Neural progenitor cell (in vitro differentiated cells): Measurements from ENCODE around the gene TGM3. TPM values are rescaled to one million over a fixed set of nuclear protein-coding genes. Genes with fewer than 3 reads are reported as not detected.

ENCODE experiments used
- DNase-seq: peaks from one replicate; pipeline ENCODE4 v3.0.0-alpha.2; 2016; ENCODE audit warnings: low spot score
- H2AFZ ChIP-seq: fragments of 200-600 bp; sonication (generic); replicated peaks from 2 replicates; pipeline ENCODE4 v1.6.1; 2016; ENCODE audit warnings: antibody characterized with exemption
- H3F3A ChIP-seq: fragments of 200-600 bp; sonication (generic); 2 replicates; pipeline ENCODE4 v1.6.1; 2016; ENCODE audit warnings: antibody characterized with exemption, low read depth
- H3K27ac ChIP-seq: fragments of 200-600 bp; sonication (generic); 2 replicates; pipeline ENCODE4 v1.5.1; 2016; ENCODE audit warnings: mild to moderate bottlenecking
- H3K27me3 ChIP-seq: fragments of 200-600 bp; sonication (generic); 2 replicates; pipeline ENCODE4 v1.6.1; 2016; ENCODE audit warnings: mild to moderate bottlenecking, moderate library complexity
- H3K36me3 ChIP-seq: fragments of 200-600 bp; sonication (generic); 2 replicates; pipeline ENCODE4 v1.5.1; 2016
- H3K4me1 ChIP-seq: fragments of 200-600 bp; sonication (generic); 2 replicates; pipeline ENCODE4 v1.6.1; 2016; ENCODE audit warnings: mixed run types
- H3K4me2 ChIP-seq: fragments of 200-600 bp; sonication (generic); 2 replicates; pipeline ENCODE4 v1.6.1; 2016
- H3K4me3 ChIP-seq: fragments of 200-600 bp; sonication (generic); 2 replicates; pipeline ENCODE4 v1.5.1; 2016
- H3K79me2 ChIP-seq: fragments of 200-600 bp; sonication (generic); 2 replicates; pipeline ENCODE4 v1.6.1; 2016; ENCODE audit warnings: low read depth
- H3K9ac ChIP-seq: fragments of 200-600 bp; sonication (generic); 2 replicates; pipeline ENCODE4 v1.6.1; 2016
- H3K9me3 ChIP-seq: fragments of 200-600 bp; sonication (generic); 2 replicates; pipeline ENCODE4 v1.5.1; 2016; ENCODE audit warnings: low read depth
- H4K20me1 ChIP-seq: fragments of 200-600 bp; sonication (generic); 2 replicates; pipeline ENCODE4 v1.6.1; 2016; ENCODE audit warnings: low read depth
- H3K27ac Mint-ChIP-seq: 3 replicates; pipeline ENCODE4 v1.8.0; 2021; ENCODE audit warnings: mixed read lengths
- H3K27me3 Mint-ChIP-seq: 2 replicates; pipeline ENCODE4 v1.8.0; 2022; ENCODE audit warnings: low read depth, mild to moderate bottlenecking, inconsistent platforms, moderate library complexity, mixed read lengths; ENCODE audit not compliant: insufficient read depth
- H3K36me3 Mint-ChIP-seq: 3 replicates; pipeline ENCODE4 v1.8.0; 2021; ENCODE audit warnings: mixed read lengths
- H3K4me1 Mint-ChIP-seq: 3 replicates; pipeline ENCODE4 v1.8.0; 2021; ENCODE audit warnings: mixed read lengths
- H3K4me3 Mint-ChIP-seq: 3 replicates; pipeline ENCODE4 v1.8.0; 2021; ENCODE audit warnings: mild to moderate bottlenecking, moderate library complexity, mixed read lengths
- H3K9me3 Mint-ChIP-seq: 3 replicates; pipeline ENCODE4 v1.8.0; 2020; ENCODE audit warnings: mixed read lengths
- EZH2 ChIP-seq: fragments of 200-600 bp; sonication (generic); IDR thresholded peaks from 2 replicates; pipeline ENCODE4 v1.6.1; 2017; ENCODE audit warnings: antibody characterized with exemption, mild to moderate bottlenecking, moderate library complexity
- EZH2phosphoT487 ChIP-seq: fragments of 200-600 bp; sonication (generic); IDR thresholded peaks from 2 replicates; pipeline ENCODE4 v1.6.1; 2017; ENCODE audit warnings: antibody characterized with exemption
- total RNA-seq: library from RNA; depleted of rRNA; stranded (reverse); fragments of >200 nt; gene quantifications from 2 replicates; pipeline ENCODE4 v1.2.3, GENCODE V29; 2015; ENCODE audit warnings: low replicate concordance
- TF ChIP-seq, protein P1 (sequence below): fragments of 200-600 bp; sonication (generic); IDR thresholded peaks from 2 replicates; pipeline ENCODE4 v1.5.1; 2017; ENCODE audit warnings: antibody characterized with exemption, mild to moderate bottlenecking

Gene TGM3
- total RNA-seq, 1 donor from 2014 or later, result not detected

GRCh38 chr20:2379511-2380229, 83.9 kb downstream of the TGM3 start:
- Histone ChIP-seq H3K36me3 (no peaks in the 10 kb centered on the region), H3K9me3 (no peaks in the 10 kb centered on the region), H3K27me3 (no peaks in the 10 kb centered on the region), H3K9ac (no peak overlapping the region), H3K4me3 (no peak overlapping the region), H3K4me1 (no peaks in the 10 kb centered on the region), H3K79me2 (no peaks in the 10 kb centered on the region), H3K27ac (no peak overlapping the region), H2AFZ (no peak overlapping the region), H4K20me1 (no peaks in the 10 kb centered on the region), H3F3A (no peaks in the 10 kb centered on the region), H3K4me2 (no peak overlapping the region)
- no peak overlapping the region for H3K27ac Mint-ChIP-seq
- H3K36me3 Mint-ChIP-seq, result no peaks in the 10 kb centered on the region
- H3K4me3 Mint-ChIP-seq, result no peak overlapping the region
- TF ChIP-seq, protein P1, sequence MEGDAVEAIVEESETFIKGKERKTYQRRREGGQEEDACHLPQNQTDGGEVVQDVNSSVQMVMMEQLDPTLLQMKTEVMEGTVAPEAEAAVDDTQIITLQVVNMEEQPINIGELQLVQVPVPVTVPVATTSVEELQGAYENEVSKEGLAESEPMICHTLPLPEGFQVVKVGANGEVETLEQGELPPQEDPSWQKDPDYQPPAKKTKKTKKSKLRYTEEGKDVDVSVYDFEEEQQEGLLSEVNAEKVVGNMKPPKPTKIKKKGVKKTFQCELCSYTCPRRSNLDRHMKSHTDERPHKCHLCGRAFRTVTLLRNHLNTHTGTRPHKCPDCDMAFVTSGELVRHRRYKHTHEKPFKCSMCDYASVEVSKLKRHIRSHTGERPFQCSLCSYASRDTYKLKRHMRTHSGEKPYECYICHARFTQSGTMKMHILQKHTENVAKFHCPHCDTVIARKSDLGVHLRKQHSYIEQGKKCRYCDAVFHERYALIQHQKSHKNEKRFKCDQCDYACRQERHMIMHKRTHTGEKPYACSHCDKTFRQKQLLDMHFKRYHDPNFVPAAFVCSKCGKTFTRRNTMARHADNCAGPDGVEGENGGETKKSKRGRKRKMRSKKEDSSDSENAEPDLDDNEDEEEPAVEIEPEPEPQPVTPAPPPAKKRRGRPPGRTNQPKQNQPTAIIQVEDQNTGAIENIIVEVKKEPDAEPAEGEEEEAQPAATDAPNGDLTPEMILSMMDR, result no peak
- no peak for TF ChIP-seq EZH2phosphoT487
- TF ChIP-seq EZH2, result no peak
- H3K4me1 Mint-ChIP-seq, result no peaks in the 10 kb centered on the region
- peaks cover 2% of the 10 kb centered on the region for H3K9me3 Mint-ChIP-seq
- H3K27me3 Mint-ChIP-seq, result peaks cover 4% of the 10 kb centered on the region
- DNase-seq, result no peak

DNA sequence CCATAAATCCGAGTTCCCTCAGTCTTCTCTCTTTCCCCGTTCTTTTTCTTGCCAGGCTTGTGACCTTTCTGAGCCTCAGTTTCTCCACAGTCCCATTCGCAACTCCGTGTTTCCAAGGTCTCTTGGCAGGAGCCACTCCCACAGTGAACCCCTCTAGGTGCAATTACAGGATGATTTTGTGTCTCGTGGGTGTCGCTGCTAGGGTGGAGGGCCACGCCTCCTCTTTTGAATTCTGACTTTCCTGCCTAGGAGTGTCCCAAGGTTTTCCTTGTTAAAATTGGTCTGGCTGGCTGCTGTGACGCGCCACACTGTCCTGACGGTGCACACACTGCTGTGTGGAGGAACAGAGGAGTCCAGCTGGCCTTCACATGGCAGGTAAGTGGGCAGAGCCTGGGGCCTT, 84.8 kb downstream of the TGM3 start, which contains the start of gene TGM6:
TSS of gene TGM6 (plus strand) at position 301 of the 400 bp plus-strand sequence. CDS start at position 369, 68 bp downstream.
- TF ChIP-seq, protein P1, result no peak
- no peak for TF ChIP-seq EZH2
- TF ChIP-seq EZH2phosphoT487, result no peak
- Mint-ChIP-seq H3K9me3 (peaks cover 2% of the 10 kb centered on the region), H3K27ac (peak within 1 kb of the TSS; percentile 48), H3K4me1 (no peaks in the 10 kb centered on the region), H3K27me3 (peaks cover 4% of the 10 kb centered on the region), H3K36me3 (no peaks in the 10 kb centered on the region), H3K4me3 (peak within 1 kb of the TSS; percentile 8)
- no peaks in the 10 kb centered on the region for H3K4me1 ChIP-seq
- DNase-seq, result no peak
- no peak within 1 kb of the TSS for H3K27ac ChIP-seq
- H3F3A ChIP-seq, result no peaks in the 10 kb centered on the region
- H2AFZ ChIP-seq, result no peak within 1 kb of the TSS
- no peaks in the 10 kb centered on the region for H3K9me3 ChIP-seq
- H3K4me3 ChIP-seq, result no peak within 1 kb of the TSS
- no peaks in the 10 kb centered on the region for H3K79me2 ChIP-seq
- H3K4me2 ChIP-seq, result no peak within 1 kb of the TSS
- H3K9ac ChIP-seq, result no peak within 1 kb of the TSS
- no peaks in the 10 kb centered on the region for H3K27me3 ChIP-seq
- H3K36me3 ChIP-seq, result no peaks in the 10 kb centered on the region
- H4K20me1 ChIP-seq, result no peaks in the 10 kb centered on the region

DNA sequence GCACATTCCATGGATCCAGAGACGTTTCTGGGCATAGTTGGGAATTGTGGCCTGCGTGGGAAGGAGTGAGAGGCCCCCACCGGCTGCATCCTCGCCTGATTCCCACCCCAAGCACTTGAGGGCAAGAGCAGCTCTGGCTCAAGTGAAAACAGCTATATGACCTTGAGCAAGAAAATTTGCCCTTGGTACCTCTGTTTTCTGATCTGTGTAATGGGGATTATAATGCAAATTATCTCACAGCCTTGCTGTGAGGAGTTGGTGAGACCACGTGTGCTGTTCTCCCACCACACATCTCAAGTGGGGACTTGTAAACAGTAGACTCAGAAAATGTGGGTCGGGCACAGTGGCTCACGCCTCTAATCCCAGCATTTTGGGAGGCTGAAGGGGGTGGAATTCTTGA, 85.5 kb downstream of the TGM3 start:
- no peak overlapping the region for H3K4me3 Mint-ChIP-seq

More for the DNA sequence above, 85.5 kb downstream of the TGM3 start:
- no peak overlapping the region for H3K27ac Mint-ChIP-seq
- no peak overlapping the region for H3K9ac ChIP-seq
- TF ChIP-seq EZH2 (no peak), EZH2phosphoT487 (no peak)
- TF ChIP-seq, protein P1, result no peak
- no peaks in the 10 kb centered on the region for H3K27me3 ChIP-seq
- no peaks in the 10 kb centered on the region for H3K4me1 ChIP-seq
- H3K9me3 ChIP-seq, result no peaks in the 10 kb centered on the region
- H3K27me3 Mint-ChIP-seq, result peaks cover 4% of the 10 kb centered on the region
- peaks cover 4% of the 10 kb centered on the region for H3K9me3 Mint-ChIP-seq
- no peaks in the 10 kb centered on the region for H3F3A ChIP-seq
- no peaks in the 10 kb centered on the region for H3K36me3 ChIP-seq
- no peak overlapping the region for H3K27ac ChIP-seq
- no peak for DNase-seq
- no peaks in the 10 kb centered on the region for H3K79me2 ChIP-seq
- H3K4me1 Mint-ChIP-seq, result no peaks in the 10 kb centered on the region
- no peak overlapping the region for H3K4me2 ChIP-seq
- no peaks in the 10 kb centered on the region for H3K36me3 Mint-ChIP-seq
- H2AFZ ChIP-seq, result no peak overlapping the region
- no peak overlapping the region for H3K4me3 ChIP-seq
- no peaks in the 10 kb centered on the region for H4K20me1 ChIP-seq
